ENCODE results near the gene TBC1D22A.

The TBC1D22A gene

GRCh38 chr22:47063071-47063509, 300.6 kb downstream of the TBC1D22A start:
- H3K36me3 ChIP-seq (ENCODE audit: control insufficient read depth, insufficient read depth, low read length), result peaks cover 12% of the 10 kb centered on the region
- peaks cover 2% of the 10 kb centered on the region for H3K4me1 ChIP-seq (ENCODE audit: control insufficient read depth, insufficient read depth, low read length, poor library complexity, severe bottlenecking)
- no peak overlapping the region for H3K27ac ChIP-seq (ENCODE audit: insufficient read depth, low read length, poor library complexity, severe bottlenecking)
- no peak for DNase-seq
- H3K9me3 ChIP-seq (ENCODE audit: control insufficient read depth, low read length), result no peaks in the 10 kb centered on the region
- H3K27me3 ChIP-seq (replicated peaks; ENCODE audit: control insufficient read depth, insufficient read depth, low read length, poor library complexity, severe bottlenecking), result no peaks in the 10 kb centered on the region
- no peak overlapping the region for H3K4me3 ChIP-seq (ENCODE audit: insufficient read depth, low read depth, low read length, poor library complexity, severe bottlenecking)

GRCh38 chr22:47063606-47064005, 301.2 kb downstream of the TBC1D22A start:
- H3K27ac ChIP-seq (ENCODE audit: insufficient read depth, low read length, poor library complexity, severe bottlenecking), result no peak overlapping the region
- H3K9me3 ChIP-seq (ENCODE audit: control insufficient read depth, low read length), result no peaks in the 10 kb centered on the region
- no peak for DNase-seq
- H3K4me3 ChIP-seq (ENCODE audit: insufficient read depth, low read depth, low read length, poor library complexity, severe bottlenecking), result no peak overlapping the region
- peaks cover 2% of the 10 kb centered on the region for H3K4me1 ChIP-seq (ENCODE audit: control insufficient read depth, insufficient read depth, low read length, poor library complexity, severe bottlenecking)
- peaks cover 12% of the 10 kb centered on the region for H3K36me3 ChIP-seq (ENCODE audit: control insufficient read depth, insufficient read depth, low read length)
- H3K27me3 ChIP-seq (replicated peaks; ENCODE audit: control insufficient read depth, insufficient read depth, low read length, poor library complexity, severe bottlenecking), result no peaks in the 10 kb centered on the region

- no peak for DNase-seq
- H3K36me3 ChIP-seq (ENCODE audit: control insufficient read depth, insufficient read depth, low read length), result peaks cover 12% of the 10 kb centered on the region
- no peaks in the 10 kb centered on the region for H3K27me3 ChIP-seq (replicated peaks; ENCODE audit: control insufficient read depth, insufficient read depth, low read length, poor library complexity, severe bottlenecking)
- no peak overlapping the region for H3K4me3 ChIP-seq (ENCODE audit: insufficient read depth, low read depth, low read length, poor library complexity, severe bottlenecking)
- no peaks in the 10 kb centered on the region for H3K9me3 ChIP-seq (ENCODE audit: control insufficient read depth, low read length)
- H3K4me1 ChIP-seq (ENCODE audit: control insufficient read depth, insufficient read depth, low read length, poor library complexity, severe bottlenecking), result peaks cover 2% of the 10 kb centered on the region
- no peak overlapping the region for H3K27ac ChIP-seq (ENCODE audit: insufficient read depth, low read length, poor library complexity, severe bottlenecking)
These were observed 301.6 kb downstream of the TBC1D22A start for GRCh38 chr22:47064016-47064415.

- Histone ChIP-seq H3K9me3 (ENCODE audit: control insufficient read depth, low read length) (no peaks in the 10 kb centered on the region), H3K27ac (ENCODE audit: insufficient read depth, low read length, poor library complexity, severe bottlenecking) (no peak overlapping the region), H3K4me1 (ENCODE audit: control insufficient read depth, insufficient read depth, low read length, poor library complexity, severe bottlenecking) (peaks cover 2% of the 10 kb centered on the region), H3K36me3 (ENCODE audit: control insufficient read depth, insufficient read depth, low read length) (peaks cover 12% of the 10 kb centered on the region), H3K4me3 (ENCODE audit: insufficient read depth, low read depth, low read length, poor library complexity, severe bottlenecking) (no peak overlapping the region), H3K27me3 (replicated peaks; ENCODE audit: control insufficient read depth, insufficient read depth, low read length, poor library complexity, severe bottlenecking) (no peaks in the 10 kb centered on the region)
- DNase-seq, result no peak
These were observed 302.0 kb downstream of the TBC1D22A start for GRCh38 chr22:47064416-47064815.

GRCh38 chr22:47065756-47066615, 303.5 kb downstream of the TBC1D22A start:
- H3K27me3 ChIP-seq (replicated peaks; ENCODE audit: control insufficient read depth, insufficient read depth, low read length, poor library complexity, severe bottlenecking), result no peaks in the 10 kb centered on the region
- H3K36me3 ChIP-seq (ENCODE audit: control insufficient read depth, insufficient read depth, low read length), result peaks cover 9% of the 10 kb centered on the region
- H3K27ac ChIP-seq (ENCODE audit: insufficient read depth, low read length, poor library complexity, severe bottlenecking), result no peak overlapping the region
- peaks cover 2% of the 10 kb centered on the region for H3K4me1 ChIP-seq (ENCODE audit: control insufficient read depth, insufficient read depth, low read length, poor library complexity, severe bottlenecking)
- no peak overlapping the region for H3K4me3 ChIP-seq (ENCODE audit: insufficient read depth, low read depth, low read length, poor library complexity, severe bottlenecking)
- no peaks in the 10 kb centered on the region for H3K9me3 ChIP-seq (ENCODE audit: control insufficient read depth, low read length)
- no peak for DNase-seq

GRCh38 chr22:47066616-47066905, 304.1 kb downstream of the TBC1D22A start:
- Histone ChIP-seq H3K36me3 (ENCODE audit: control insufficient read depth, insufficient read depth, low read length) (peaks cover 5% of the 10 kb centered on the region), H3K27ac (ENCODE audit: insufficient read depth, low read length, poor library complexity, severe bottlenecking) (no peak overlapping the region), H3K27me3 (replicated peaks; ENCODE audit: control insufficient read depth, insufficient read depth, low read length, poor library complexity, severe bottlenecking) (no peaks in the 10 kb centered on the region), H3K9me3 (ENCODE audit: control insufficient read depth, low read length) (no peaks in the 10 kb centered on the region), H3K4me3 (ENCODE audit: insufficient read depth, low read depth, low read length, poor library complexity, severe bottlenecking) (no peak overlapping the region), H3K4me1 (ENCODE audit: control insufficient read depth, insufficient read depth, low read length, poor library complexity, severe bottlenecking) (peaks cover 2% of the 10 kb centered on the region)
- DNase-seq, result no peak

- no peaks in the 10 kb centered on the region for H3K9me3 ChIP-seq (ENCODE audit: control insufficient read depth, low read length)
- H3K27ac ChIP-seq (ENCODE audit: insufficient read depth, low read length, poor library complexity, severe bottlenecking), result no peak overlapping the region
- H3K4me3 ChIP-seq (ENCODE audit: insufficient read depth, low read depth, low read length, poor library complexity, severe bottlenecking), result no peak overlapping the region
- peaks cover 2% of the 10 kb centered on the region for H3K4me1 ChIP-seq (ENCODE audit: control insufficient read depth, insufficient read depth, low read length, poor library complexity, severe bottlenecking)
- no peak for DNase-seq
- peaks cover under 1% of the 10 kb centered on the region for H3K36me3 ChIP-seq (ENCODE audit: control insufficient read depth, insufficient read depth, low read length)
- H3K27me3 ChIP-seq (replicated peaks; ENCODE audit: control insufficient read depth, insufficient read depth, low read length, poor library complexity, severe bottlenecking), result no peaks in the 10 kb centered on the region
These were observed 305.0 kb downstream of the TBC1D22A start for GRCh38 chr22:47067321-47067890.

- no peak for DNase-seq
- Histone ChIP-seq H3K36me3 (ENCODE audit: control insufficient read depth, insufficient read depth, low read length) (no peaks in the 10 kb centered on the region), H3K4me1 (ENCODE audit: control insufficient read depth, insufficient read depth, low read length, poor library complexity, severe bottlenecking) (peaks cover 2% of the 10 kb centered on the region), H3K27ac (ENCODE audit: insufficient read depth, low read length, poor library complexity, severe bottlenecking) (no peak overlapping the region), H3K4me3 (ENCODE audit: insufficient read depth, low read depth, low read length, poor library complexity, severe bottlenecking) (no peak overlapping the region), H3K9me3 (ENCODE audit: control insufficient read depth, low read length) (no peaks in the 10 kb centered on the region), H3K27me3 (replicated peaks; ENCODE audit: control insufficient read depth, insufficient read depth, low read length, poor library complexity, severe bottlenecking) (no peaks in the 10 kb centered on the region)
These were observed 305.6 kb downstream of the TBC1D22A start for GRCh38 chr22:47067911-47068625.

GRCh38 chr22:47068626-47068996, 306.2 kb downstream of the TBC1D22A start:
- H3K27me3 ChIP-seq (replicated peaks; ENCODE audit: control insufficient read depth, insufficient read depth, low read length, poor library complexity, severe bottlenecking), result no peaks in the 10 kb centered on the region
- no peak overlapping the region for H3K4me3 ChIP-seq (ENCODE audit: insufficient read depth, low read depth, low read length, poor library complexity, severe bottlenecking)

GRCh38 chr22:47069270-47069669, 306.8 kb downstream of the TBC1D22A start:
- no peaks in the 10 kb centered on the region for H3K27me3 ChIP-seq (replicated peaks; ENCODE audit: control insufficient read depth, insufficient read depth, low read length, poor library complexity, severe bottlenecking)
- peaks cover 2% of the 10 kb centered on the region for H3K4me1 ChIP-seq (ENCODE audit: control insufficient read depth, insufficient read depth, low read length, poor library complexity, severe bottlenecking)
- no peak overlapping the region for H3K27ac ChIP-seq (ENCODE audit: insufficient read depth, low read length, poor library complexity, severe bottlenecking)
- H3K36me3 ChIP-seq (ENCODE audit: control insufficient read depth, insufficient read depth, low read length), result no peaks in the 10 kb centered on the region
- no peaks in the 10 kb centered on the region for H3K9me3 ChIP-seq (ENCODE audit: control insufficient read depth, low read length)
- no peak overlapping the region for H3K4me3 ChIP-seq (ENCODE audit: insufficient read depth, low read depth, low read length, poor library complexity, severe bottlenecking)
- DNase-seq, result no peak

More at GRCh38 chr22:47068626-47068996, 306.2 kb downstream of the TBC1D22A start:
- DNase-seq, result no peak
- no peaks in the 10 kb centered on the region for H3K36me3 ChIP-seq (ENCODE audit: control insufficient read depth, insufficient read depth, low read length)
- H3K27ac ChIP-seq (ENCODE audit: insufficient read depth, low read length, poor library complexity, severe bottlenecking), result no peak overlapping the region
- peaks cover 2% of the 10 kb centered on the region for H3K4me1 ChIP-seq (ENCODE audit: control insufficient read depth, insufficient read depth, low read length, poor library complexity, severe bottlenecking)
- no peaks in the 10 kb centered on the region for H3K9me3 ChIP-seq (ENCODE audit: control insufficient read depth, low read length)

Data from effector memory CD4-positive, alpha-beta T cell (primary cell).